HG03159 (cell line): ENCODE results near the gene NT5C2.
"Not testable (repeated sequence)": the region's sequence is repeated elsewhere in the genome, so short reads cannot be mapped to it uniquely, and the experiment has no call there.

Source experiments
- ATAC-seq: cut with Tn5 transposase; IDR thresholded peaks from one replicate; pipeline ENCODE4 v1.9.1; 2021; ENCODE audit warnings: mild to moderate bottlenecking, moderate library complexity; ENCODE audit not compliant: unreplicated experiment

Gene NT5C2

GRCh38 chr10:103166523-103166922 lies 26.5 kb downstream of the NT5C2 start:
- no peak for ATAC-seq

- ATAC-seq = not testable (repeated sequence)
Observed at GRCh38 chr10:103163766-103164403, 29.2 kb downstream of the NT5C2 start.

GRCh38 chr10:103157246-103157645 lies 35.8 kb downstream of the NT5C2 start:
- ATAC-seq = no peak

- no peak for ATAC-seq
Observed at GRCh38 chr10:103155471-103156085, 37.5 kb downstream of the NT5C2 start.

- no peak for ATAC-seq
Observed at GRCh38 chr10:103154521-103155299, 38.4 kb downstream of the NT5C2 start.

- ATAC-seq = no peak
Observed at GRCh38 chr10:103153302-103154197, 39.5 kb downstream of the NT5C2 start.

- no peak for ATAC-seq
Observed at GRCh38 chr10:103149991-103150622, 43.0 kb downstream of the NT5C2 start.

GRCh38 chr10:103147645-103148044 lies 45.4 kb downstream of the NT5C2 start:
- ATAC-seq = no peak

GRCh38 chr10:103145860-103146466 lies 47.1 kb downstream of the NT5C2 start:
- no peak for ATAC-seq

GRCh38 chr10:103145046-103145445 lies 48.0 kb downstream of the NT5C2 start:
- ATAC-seq = no peak

- ATAC-seq = no peak
Observed at GRCh38 chr10:103144041-103144440, 49.0 kb downstream of the NT5C2 start.

GRCh38 chr10:103143641-103144040 lies 49.4 kb downstream of the NT5C2 start:
- not testable (repeated sequence) for ATAC-seq

GRCh38 chr10:103141950-103142349 lies 51.1 kb downstream of the NT5C2 start:
- ATAC-seq = no peak

- ATAC-seq = no peak
Observed at GRCh38 chr10:103140469-103140868, 52.6 kb downstream of the NT5C2 start.

GRCh38 chr10:103139803-103140202 lies 53.3 kb downstream of the NT5C2 start:
- ATAC-seq = no peak

- ATAC-seq = not testable (repeated sequence)
Observed at GRCh38 chr10:103135168-103135567, 57.9 kb downstream of the NT5C2 start.

- ATAC-seq = no peak
Observed at GRCh38 chr10:103130910-103131309, 62.2 kb downstream of the NT5C2 start.

GRCh38 chr10:103130180-103130579 lies 62.9 kb downstream of the NT5C2 start:
- not testable (repeated sequence) for ATAC-seq

- no peak for ATAC-seq
Observed at GRCh38 chr10:103127241-103127640, 65.8 kb downstream of the NT5C2 start.
